MM.1S (cell line): ENCODE measurements around the gene P2RX6.

Experiments used
- EZH2 ChIP-seq: fragments of 300-600 bp; sonication (generic); optimal IDR thresholded peaks from 2 replicates; pipeline ENCODE3; 2017; ENCODE audit warnings: low read depth, mild to moderate bottlenecking, antibody characterized with exemption, low read length, mixed read lengths
- EZH2phosphoT487 ChIP-seq: fragments of 300-600 bp; sonication (generic); IDR thresholded peaks from 2 replicates; pipeline ENCODE4 v1.6.1; 2018; ENCODE audit warnings: antibody characterized with exemption, low read length
- TF ChIP-seq, protein P1 (sequence below): fragments of 300-600 bp; sonication (generic); IDR thresholded peaks from 2 replicates; pipeline ENCODE4 v1.5.1; 2016; ENCODE audit warnings: antibody characterized with exemption, low read length, mixed read lengths

GRCh38 chr22:20992056-20992442, 22.9 kb upstream of the P2RX6 start:
- TF ChIP-seq, protein P1, sequence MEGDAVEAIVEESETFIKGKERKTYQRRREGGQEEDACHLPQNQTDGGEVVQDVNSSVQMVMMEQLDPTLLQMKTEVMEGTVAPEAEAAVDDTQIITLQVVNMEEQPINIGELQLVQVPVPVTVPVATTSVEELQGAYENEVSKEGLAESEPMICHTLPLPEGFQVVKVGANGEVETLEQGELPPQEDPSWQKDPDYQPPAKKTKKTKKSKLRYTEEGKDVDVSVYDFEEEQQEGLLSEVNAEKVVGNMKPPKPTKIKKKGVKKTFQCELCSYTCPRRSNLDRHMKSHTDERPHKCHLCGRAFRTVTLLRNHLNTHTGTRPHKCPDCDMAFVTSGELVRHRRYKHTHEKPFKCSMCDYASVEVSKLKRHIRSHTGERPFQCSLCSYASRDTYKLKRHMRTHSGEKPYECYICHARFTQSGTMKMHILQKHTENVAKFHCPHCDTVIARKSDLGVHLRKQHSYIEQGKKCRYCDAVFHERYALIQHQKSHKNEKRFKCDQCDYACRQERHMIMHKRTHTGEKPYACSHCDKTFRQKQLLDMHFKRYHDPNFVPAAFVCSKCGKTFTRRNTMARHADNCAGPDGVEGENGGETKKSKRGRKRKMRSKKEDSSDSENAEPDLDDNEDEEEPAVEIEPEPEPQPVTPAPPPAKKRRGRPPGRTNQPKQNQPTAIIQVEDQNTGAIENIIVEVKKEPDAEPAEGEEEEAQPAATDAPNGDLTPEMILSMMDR, result no peak
- TF ChIP-seq EZH2phosphoT487 (no peak), EZH2 (no peak)
